Nucleus accumbens (tissue), 56 donors: Measurements from ENCODE around the gene GET3.
"Not testable (repeated sequence)": the region's sequence is repeated elsewhere in the genome, so short reads cannot be mapped to it uniquely, and the experiment has no call there.

Experiments used
- DNase-seq, 56 donors: peaks; one replicate each; lab custom pipeline; 2025; lab: John Stamatoyannopoulos, UW

The GET3 gene

GRCh38 chr19:12736995-12737834 is at the start of gene GET3:
Gene GET3, plus strand, starts transcription at chr19:12737497. Its CDS starts 9 bp downstream, at chr19:12737506.
- peak; percentile 41 to 99 (median 88) for DNase-seq

- DNase-seq, result no peak
Observed at GRCh38 chr19:12689012-12689411, 48.3 kb upstream of the GET3 start.

- no peak for DNase-seq
Observed at GRCh38 chr19:12689581-12690216, 47.6 kb upstream of the GET3 start.

GRCh38 chr19:12692960-12693359 is 44.3 kb upstream of the GET3 start:
- DNase-seq, result no peak

GRCh38 chr19:12694641-12695040 is 42.7 kb upstream of the GET3 start:
- DNase-seq, result no peak

GRCh38 chr19:12695096-12695495 is 42.2 kb upstream of the GET3 start:
- DNase-seq, result no peak

- no peak for DNase-seq
Observed at GRCh38 chr19:12695514-12695913, 41.8 kb upstream of the GET3 start.

GRCh38 chr19:12695997-12696365 is 41.3 kb upstream of the GET3 start:
- DNase-seq, result peak in 2 of 56 donors; percentile 20 to 47

- peak; percentile 58 to 99 (median 92) for DNase-seq
Observed at GRCh38 chr19:12696366-12697335, 40.6 kb upstream of the GET3 start, which contains the start of gene FBXW9. Gene FBXW9, minus strand, starts transcription at chr19:12696631. Its CDS starts 50 bp downstream, at chr19:12696581.

GRCh38 chr19:12697425-12697824 is 39.9 kb upstream of the GET3 start:
- DNase-seq, result not testable (repeated sequence)

GRCh38 chr19:12698138-12698537 is 39.2 kb upstream of the GET3 start:
- DNase-seq, result no peak

GRCh38 chr19:12701596-12702282 is 35.6 kb upstream of the GET3 start:
- DNase-seq, result peak in 1 of 56 donors; percentile 3

- DNase-seq, result no peak
Observed at GRCh38 chr19:12703046-12703445, 34.3 kb upstream of the GET3 start.

GRCh38 chr19:12705169-12705568 is 32.1 kb upstream of the GET3 start:
- no peak for DNase-seq

GRCh38 chr19:12705654-12706331 is 31.5 kb upstream of the GET3 start:
- no peak for DNase-seq

- DNase-seq, result no peak
Observed at GRCh38 chr19:12706332-12706718, 31.0 kb upstream of the GET3 start.

GRCh38 chr19:12708641-12709040 is 28.7 kb upstream of the GET3 start:
- DNase-seq, result no peak

GRCh38 chr19:12711187-12711586 is 26.1 kb upstream of the GET3 start:
- no peak for DNase-seq

GRCh38 chr19:12712077-12712476 is 25.2 kb upstream of the GET3 start:
- peak in 1 of 56 donors; percentile 41 for DNase-seq
